ENCODE results near the gene RBMS3.
"Not testable (repeated sequence)": the region's sequence is repeated elsewhere in the genome, so short reads cannot be mapped to it uniquely, and the experiment has no call there.

Gene RBMS3

DNA sequence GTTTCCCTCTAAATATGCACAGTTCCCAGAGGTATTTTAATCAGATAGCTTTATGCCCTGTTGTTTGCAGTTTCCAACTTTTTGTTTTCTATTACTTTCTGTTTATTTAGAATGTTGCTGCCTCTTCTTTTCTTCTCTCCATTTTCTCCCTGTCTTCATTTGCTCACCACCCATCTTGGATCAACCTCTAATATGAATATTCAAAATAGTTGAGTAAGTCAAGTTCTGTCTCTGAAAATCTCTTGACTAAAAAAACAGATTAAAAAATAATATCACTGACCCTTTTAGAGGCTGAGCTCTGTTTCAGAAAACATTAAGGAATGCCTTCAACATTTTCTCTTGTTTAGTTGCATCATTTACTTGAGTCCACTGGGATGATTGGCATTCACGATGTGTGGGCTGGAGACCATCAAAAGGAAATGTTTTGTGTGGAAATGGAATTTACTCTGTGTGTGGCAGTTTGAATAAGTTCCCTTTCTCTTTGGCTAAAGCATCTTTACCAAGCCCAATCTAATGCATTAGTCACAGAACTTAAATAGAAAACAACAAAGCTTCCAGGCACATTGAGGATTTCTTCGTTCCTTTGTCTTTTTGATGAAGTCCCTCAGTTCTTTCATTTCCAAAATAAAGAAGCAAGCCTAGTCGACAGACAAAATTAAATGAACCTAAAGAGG lies 691.6 kb downstream of the RBMS3 start:
- ATAC-seq: no peak

DNA sequence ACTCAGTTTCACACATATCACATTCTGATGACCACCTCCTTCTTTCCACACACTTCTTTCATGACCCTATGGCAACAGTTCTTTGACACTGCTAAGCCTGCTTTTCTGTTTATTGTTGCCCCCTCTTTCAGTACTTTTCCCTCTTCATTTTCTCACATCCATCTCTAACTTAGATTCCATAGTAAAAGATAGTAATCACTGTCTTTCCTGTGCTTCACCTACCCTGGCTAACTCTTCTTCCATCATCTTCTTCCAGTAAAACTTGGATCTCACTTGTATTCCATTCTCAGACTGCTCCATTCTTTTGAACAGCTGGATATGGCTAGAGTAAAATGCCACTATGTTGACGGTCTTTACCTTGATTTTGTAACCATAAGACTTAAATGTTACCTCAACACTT lies 692.9 kb downstream of the RBMS3 start:
- ATAC-seq: no peak

DNA sequence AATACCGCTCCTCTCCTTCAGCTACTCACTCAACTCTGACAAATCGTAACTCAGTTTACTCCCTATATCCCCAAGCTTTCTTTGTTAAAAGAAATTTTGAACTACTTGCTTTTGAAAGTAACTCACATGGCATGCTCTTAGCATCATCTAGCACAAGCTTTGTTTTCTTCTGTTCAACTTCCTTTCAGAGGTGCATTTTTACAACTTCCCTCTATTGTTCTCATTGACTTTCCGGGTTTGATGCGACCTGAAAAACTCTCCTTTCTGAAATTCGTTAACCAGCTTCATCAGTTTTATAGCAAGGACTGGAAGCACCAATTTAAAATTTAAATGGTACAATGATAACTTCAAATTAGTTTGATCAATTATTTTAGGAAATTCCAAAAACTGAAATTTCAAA lies 696.0 kb downstream of the RBMS3 start:
- no peak for ATAC-seq

DNA sequence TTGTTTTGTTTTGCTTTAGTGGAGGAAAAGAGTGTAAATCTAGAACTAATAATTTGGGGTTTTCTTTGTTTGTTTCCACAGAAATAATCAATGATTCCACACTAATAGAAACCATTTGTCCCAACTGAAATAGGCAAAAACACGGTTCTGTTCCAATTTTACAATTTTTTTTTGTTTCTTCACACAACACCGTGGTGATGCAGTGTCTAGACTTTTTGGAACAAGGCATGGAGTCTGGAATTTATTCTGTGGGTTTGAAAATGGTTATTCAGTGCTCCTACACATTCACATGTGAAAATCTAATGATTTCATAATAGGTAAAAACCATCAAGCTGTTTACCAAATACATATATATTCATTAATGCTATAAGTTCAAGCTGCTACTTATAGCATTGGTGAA lies 696.5 kb downstream of the RBMS3 start:
- ATAC-seq: no peak

DNA sequence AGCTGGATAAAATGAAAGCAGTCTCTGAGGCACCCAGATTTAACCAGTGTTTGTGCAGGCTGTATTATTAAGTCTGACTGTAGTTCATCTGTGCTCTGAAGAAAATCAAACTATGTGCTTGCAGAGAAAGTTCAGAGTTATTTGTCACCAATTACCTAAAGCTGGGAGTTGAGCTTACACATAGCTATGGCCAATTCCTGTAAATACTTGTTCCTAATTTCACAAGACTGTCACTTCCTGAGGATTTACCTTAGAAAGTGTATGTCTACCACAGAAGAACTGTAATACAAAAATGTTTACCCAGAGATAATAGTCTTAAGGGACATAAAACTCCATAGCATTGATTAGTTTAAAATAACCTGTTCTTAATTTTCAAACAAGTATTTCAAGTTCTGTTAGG lies 697.2 kb downstream of the RBMS3 start:
- ATAC-seq: no peak

DNA sequence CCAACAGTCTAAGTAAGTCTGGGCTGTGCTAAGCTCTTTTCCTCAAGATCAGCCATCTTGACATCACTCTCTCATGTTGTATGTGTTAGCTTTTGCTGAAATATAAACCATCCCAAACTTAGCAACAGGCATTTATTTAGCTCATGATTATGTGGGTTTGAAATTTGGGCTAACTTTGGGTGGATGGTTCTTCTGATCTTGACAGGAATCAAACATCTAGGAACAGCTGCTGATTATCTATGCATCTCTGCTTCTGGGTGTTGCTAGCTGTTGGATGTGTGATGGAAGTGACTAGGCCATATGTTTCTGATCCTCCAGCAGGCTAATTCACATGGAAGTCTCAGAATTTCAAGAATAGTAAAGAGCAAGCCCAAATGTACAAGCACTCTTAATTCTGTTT lies 710.3 kb downstream of the RBMS3 start:
- no peak for ATAC-seq

DNA sequence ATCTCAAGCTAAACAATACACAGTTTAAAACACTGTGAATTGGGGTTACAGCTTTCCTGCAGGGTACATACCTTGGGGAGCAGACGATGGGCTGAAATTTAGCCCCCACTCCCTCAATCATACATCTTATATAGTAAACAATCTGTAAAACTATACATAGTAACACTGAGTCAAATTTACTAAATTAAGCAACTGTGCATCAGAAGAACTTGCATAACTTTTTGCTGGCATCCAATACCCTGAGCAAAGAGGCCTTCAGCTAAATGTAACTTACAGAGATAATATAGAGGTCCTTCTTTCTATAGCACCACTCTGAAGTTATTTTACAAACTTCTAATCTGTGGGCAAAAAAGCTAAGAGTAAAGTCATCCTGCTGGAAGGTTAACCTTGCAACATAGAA lies 721.9 kb downstream of the RBMS3 start:
- ATAC-seq: no peak

DNA sequence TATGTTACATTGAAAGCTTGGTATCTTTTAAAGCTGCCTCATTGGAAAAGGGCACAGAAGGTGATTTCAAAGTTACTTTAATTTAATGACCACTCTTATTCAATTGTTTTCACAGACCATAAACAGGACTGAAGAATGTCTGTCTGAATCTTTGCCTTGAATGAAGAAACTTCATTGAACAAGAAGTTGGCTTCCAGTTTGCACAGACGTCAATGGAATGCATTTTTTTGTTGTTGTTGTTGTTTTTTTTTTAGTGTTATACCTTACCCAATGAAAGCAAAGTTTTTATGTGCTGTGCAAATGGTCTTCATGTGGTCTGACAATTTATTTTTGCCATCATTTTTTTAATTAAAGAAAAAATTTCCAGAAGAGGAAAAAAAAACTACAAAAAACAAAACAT lies 722.9 kb downstream of the RBMS3 start:
- no peak for ATAC-seq

DNA sequence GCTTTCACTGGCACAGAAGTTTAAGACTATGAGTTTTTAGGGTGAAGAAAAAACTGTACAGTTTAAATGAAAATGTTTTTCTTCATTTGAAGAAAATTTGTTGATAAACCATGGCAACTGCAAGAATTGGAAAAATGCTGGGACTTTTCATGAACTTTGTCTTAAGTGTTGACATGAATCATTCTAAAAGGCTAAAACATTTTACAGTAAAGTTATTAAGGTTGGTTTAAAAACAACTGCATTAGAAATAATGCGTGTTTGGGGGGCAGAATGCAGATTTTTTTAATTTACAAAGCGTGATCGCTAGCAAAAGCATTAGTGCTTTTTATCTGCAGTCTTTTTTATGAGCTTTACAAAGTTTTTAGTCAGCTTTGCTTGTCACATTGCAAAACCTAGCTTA lies 723.6 kb downstream of the RBMS3 start:
- no peak for ATAC-seq

DNA sequence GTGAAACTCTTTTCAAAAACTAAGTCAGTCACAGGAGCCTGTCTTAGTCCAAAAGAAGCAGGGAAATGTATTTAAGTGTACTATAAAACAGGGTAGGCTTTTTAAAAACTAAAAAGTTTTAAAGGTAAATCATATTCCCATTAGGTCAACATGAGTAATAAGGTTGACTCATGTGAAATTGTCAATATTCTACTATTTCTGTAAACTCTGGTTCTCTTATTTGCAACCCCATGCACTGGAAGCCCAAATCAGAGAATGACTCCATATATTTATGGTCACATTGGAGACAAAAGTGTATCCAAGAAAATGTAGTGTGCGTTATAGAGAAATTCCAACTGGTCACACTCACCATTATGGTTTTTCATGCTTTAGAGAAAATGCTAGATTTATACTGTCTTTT lies 725.2 kb downstream of the RBMS3 start:
- no peak for ATAC-seq

DNA sequence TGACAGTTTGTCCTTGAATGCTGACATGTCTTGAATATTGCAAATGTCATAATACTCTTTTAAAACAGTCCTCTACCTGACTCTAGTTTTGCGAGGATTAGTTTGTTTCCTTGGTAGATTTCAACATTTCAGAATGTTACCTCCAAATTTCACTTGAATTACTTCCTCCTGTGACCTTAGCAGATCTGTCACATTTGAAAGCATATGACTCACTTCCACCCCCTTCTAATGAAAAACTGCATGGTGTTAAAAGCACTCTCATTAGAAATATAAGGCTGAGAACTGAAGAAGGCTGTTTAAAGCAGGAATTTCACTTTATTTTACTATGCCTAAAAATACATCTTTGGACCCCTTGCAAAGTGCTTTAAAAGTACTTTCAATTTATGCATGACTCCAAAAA lies 726.8 kb downstream of the RBMS3 start:
- no peak for ATAC-seq

DNA sequence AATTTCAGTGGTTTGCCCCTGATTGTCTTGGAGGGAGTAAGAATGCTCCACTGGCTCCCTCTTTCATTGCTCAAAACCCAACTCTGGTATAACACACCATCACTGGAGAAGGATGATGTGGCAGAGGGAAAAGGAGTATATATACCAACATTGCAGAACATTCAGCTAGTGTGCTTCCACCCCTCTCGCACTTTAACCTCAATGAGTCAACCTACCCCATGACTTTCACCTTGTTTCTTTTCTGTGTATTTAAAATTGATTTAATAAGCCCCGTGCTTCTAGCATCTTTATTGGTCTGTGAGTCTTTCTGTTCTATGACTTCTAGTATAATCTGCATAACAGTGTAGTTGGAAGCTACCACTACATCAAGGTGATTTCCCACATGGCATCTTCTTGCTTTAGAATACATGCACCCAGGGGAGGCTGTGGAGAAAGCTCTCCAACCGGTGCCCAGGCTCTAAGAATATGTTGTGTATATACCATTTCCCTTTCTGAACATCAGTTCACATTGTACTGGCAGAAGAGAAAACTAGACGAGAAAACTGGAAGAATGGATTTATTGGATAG lies 730.4 kb downstream of the RBMS3 start:
- peak; percentile 70 to 76 for ATAC-seq

DNA sequence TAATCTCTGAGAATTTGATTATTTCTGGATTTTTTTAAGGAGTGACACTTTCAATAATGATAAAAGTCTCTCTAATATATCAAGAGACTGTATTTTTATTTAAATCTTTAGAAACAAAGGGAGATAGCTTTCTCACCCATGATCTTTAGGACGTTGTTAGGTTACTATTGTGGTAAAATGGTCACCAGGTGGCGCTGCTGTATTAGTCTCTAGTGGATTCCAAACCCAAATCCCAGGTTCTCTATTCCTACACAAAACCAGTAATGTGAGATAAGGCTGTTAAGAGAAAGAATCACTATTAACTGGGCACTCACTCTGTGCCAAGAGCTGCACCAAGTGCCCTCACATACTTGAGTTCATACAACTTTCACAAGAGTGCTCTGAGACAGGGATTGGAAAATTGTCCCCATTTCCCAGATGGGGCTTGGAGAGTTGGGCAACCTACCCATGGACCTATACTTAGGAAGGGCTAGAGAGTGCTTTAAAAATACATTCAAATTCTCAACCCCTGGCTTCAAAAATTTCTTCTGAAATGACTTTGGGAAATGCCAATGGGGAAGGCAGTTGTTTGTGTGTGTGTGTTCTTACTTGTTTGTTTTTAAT lies 732.2 kb downstream of the RBMS3 start:
- no peak for ATAC-seq

DNA sequence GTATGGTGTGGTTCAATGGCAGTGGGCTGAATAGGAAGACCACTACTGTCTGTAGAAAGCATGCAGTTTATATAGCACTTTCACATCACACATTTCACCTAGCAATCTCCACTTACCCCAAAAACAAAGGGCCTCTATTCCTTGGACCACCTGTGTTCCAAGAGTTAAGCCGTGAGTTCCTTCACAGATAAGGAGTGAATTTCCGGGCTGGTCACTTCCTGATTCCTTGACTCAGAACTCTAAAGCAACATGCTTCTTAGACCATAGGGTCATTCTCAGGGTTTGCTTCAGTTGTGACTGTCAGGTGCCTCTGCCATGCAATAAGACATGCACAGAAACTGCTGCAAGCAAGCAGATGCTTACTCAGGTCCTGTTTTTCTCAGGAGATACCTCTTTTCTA lies 737.0 kb downstream of the RBMS3 start:
- ATAC-seq: no peak

DNA sequence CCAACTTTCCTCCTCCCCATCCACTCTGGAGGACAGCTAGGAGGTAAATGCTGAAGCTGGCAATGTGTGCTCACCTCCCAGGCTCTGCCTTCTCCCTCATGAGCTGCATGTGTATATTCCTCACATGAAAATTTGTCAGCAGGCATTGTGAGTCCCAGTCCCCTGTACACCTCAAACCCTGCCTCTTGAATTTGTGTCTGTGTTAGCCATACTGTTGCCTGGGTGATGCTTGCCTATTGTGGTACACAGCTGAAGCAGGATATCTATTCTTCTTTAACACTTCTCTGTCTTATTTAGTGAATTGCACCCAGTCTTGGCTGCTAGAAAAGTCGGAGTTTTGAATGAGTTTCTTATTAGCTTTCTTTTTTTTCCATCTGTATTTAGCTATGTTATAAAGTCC lies 739.5 kb downstream of the RBMS3 start:
- no peak for ATAC-seq

DNA sequence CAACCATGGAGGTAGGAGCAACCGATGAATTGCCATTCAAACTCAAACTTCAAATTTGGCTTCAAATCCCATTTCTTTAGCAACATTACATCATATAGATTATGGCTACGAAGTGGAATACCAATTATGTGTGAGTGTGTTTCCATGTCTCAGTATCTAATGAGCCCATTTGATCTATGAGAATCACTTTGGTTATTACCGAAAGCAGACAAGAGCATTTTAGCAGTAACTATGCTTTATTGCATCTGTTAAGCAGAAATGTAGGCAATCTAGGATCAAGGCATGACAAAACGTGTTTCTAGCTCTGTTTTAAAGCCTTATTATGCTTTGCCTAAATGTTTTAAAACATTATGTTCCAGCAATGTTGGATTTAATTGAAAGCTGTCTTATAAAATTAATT lies 743.6 kb downstream of the RBMS3 start:
- no peak for ATAC-seq

DNA sequence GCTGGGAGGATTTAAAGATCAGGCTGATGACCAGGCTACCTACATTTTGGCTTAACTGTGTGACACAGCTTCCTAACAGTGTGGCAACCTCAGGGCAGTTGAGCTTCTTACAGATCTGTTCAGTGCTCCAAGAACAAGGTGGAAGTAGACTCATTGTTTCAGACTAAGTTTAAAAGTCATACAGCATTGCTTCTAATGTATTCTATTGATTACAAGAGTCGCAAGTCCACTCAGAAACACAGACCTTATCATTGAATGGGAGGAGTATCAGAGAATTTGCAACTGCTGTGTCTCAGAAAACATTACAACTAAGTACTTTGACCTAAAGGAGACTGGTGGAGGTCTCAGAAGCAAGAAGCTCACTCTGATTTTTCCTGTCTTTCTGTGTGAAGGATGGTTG lies 746.0 kb downstream of the RBMS3 start:
- no peak for ATAC-seq

DNA sequence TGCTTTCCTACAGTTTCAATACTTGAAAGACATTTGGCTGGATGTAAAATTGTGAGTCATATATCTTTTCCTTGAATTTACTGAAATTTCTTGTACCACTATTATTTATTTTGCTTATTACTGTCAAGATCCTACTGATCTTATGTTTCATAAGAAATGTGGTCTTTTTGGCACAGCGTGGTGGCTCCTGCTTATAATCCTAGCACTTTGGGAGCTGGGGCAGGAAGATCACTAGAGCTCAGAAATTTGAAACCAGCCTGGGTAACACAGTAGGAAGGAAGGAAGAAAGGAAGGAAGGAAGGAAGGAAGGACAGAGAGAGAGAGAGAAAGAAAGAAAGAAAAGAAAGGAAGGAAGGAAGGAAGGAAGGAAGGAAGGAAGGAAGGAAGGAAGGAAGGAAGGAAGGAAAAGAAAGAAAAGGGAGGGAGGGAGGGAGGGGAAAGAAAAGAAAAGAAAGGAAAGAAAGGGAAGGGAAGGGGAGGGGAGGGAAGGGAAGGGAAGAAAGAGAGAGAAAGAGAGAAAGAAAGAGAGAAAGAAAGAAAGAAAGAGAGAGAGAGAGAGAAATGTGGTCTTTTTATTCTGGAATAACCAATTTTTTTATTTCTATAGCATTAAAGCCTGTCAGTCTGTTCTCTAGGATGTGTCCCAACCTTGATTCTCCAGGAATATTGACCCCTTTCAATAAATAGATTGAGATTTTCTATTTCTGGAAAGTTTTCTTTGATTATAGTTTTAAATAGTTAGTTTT lies 753.5 kb downstream of the RBMS3 start:
- no peak for ATAC-seq

DNA sequence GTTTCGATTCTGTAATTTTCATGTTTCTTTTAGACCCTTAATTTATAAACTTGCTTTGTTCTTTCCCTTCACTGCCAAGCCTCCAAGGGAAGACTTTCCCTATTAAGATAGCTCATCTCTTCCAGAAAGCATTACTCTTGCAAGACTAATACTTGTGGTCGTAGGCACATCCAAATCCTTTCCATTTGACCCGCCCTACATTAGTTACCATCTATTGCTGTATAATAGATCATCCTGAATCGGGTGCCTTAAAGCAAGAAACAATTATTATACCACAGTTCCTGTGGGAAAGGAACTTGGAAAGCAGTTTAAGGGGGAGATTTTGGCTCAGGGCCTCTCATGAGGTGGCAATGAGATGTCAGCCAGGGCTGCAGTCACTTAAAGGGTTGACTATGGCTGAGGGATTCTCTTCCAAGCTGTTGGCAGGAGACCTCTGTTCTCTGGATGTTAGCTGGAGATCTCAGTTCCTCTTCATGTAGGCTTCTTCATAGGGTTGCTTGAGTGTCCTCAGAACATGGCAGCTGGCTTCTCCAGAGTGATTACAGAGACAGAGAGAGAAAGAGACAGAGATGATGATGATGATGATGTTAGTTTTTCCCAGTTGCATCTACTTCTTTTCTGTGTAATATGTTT lies 755.2 kb downstream of the RBMS3 start:
- ATAC-seq: no peak

DNA sequence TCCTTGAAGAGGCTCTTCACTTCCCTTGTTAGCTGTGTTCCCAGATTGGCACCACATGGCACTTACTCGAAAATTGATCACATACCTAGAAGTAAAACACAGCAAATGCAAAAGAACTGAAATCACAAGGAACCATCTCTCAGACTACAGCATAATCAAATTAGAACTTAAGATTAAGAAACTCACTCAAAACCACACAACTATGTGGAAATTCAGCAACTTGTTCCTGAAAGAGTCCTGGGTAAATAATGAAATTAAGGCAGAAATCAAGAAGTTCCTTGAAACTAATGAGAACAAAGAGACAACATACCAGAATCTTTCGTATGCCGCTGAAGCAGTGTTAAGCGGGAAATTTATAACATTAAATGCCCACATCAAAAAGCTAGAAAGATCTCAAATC lies 759.3 kb downstream of the RBMS3 start:
- ATAC-seq: no peak

DNA sequence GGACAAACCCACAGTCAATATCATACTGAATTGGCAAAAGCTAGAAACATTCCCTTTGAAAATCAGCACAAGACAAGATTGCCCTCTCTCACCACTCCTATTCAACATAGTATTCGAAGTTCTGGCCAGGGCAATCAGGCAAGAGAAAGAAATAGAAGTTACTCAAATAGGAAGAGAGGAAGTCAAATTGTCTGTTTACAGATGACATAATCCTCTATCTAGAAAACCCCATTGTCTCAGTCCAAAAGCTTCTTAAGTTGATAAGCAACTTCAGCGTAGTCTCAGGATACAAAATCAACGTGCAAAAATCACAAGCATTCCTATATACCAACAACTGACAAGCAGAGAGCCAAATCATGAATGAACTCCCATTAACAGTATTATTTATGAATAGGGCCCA lies 760.6 kb downstream of the RBMS3 start:
- ATAC-seq: not testable (repeated sequence)

DNA sequence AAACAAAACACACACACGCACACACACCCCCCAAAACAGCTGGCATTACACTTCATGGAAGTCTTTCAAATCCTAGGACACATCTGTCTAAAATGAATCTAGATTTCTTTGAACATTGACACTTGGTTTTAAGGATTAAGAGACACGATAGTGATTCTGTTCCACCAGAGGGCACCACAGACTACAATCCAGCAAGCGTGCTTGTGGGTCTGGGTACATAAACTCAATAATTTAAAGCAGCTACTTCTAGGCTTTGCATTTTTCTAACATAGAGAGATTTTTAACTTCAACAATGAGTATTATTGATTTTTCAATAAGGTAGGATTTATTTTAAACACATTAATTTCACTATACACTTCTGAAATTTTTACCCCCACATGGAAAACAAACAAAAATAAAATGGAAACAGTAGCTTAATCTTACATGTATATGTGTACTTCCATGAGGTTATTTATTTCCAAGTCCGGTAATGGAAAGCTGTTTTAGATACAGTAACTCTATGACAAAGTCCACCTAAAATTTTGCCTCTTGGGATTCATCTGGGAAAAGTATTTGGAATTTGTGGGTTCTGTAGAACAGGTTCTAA lies 761.5 kb downstream of the RBMS3 start:
- no peak for ATAC-seq

DNA sequence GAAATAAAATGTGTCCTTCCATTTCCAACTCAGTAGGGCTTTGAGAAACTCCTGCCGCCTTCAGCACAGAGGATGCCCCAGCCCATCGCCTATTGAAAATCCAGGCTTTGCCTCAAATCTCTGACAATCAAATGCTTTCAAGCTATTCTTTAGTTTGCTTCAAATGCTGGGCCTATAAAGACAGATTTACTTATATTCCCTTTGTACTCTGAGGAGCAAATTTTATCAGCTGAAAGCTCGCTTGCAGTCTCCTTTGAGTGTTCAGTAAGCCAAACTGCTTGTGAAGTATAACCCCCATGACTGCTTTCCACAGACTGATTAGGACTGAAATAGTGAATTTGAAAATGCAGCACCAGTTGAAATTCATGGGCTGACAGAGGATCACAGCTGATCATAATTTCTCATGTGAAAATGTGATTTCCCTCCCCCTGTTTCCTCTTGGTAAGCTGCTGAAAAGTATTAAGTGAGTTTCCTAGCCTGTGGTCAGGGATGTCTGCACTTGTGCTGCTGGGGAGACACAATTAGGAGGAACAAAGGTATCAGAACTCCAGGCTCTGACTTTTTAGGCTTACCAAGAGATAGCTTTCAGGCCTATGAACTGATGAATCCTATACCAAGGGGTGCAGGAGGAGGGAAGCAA lies 762.2 kb downstream of the RBMS3 start:
- ATAC-seq: no peak

All from activated CD4-positive, CD25-positive, alpha-beta regulatory T cell treated with anti-CD3 and anti-CD28 coated beads, Interleukin-2, amount 50 U/mL, for 24 hours (primary cell).